Measurements from ENCODE around the gene POU2AF3. TPM values are rescaled to one million over a fixed set of nuclear protein-coding genes. Genes with fewer than 3 reads are reported as not detected.

The POU2AF3 gene
- total RNA-seq (not detected), polyA plus RNA-seq (not detected)

- no peak within 1 kb of the TSS for H3K4me3 ChIP-seq (ENCODE audit: low read length)
- POLR2A ChIA-PET, result no interaction called here
- no peak within 1 kb of the TSS for H3K27ac ChIP-seq (ENCODE audit: low read depth, low read length)
- Mint-ChIP-seq H3K36me3 (no peaks in the 10 kb centered on the region), H3K4me3 (no peak within 1 kb of the TSS), H3K4me1 (peaks cover 0 to 5% (median 0%) of the 10 kb centered on the region in 3 donors), H3K9me3 (no peaks in the 10 kb centered on the region), H3K27me3 (peaks cover 22 to 47% of the 10 kb centered on the region in 2 donors), H3K27ac (peak within 1 kb of the TSS in 1 of 8 donors; percentile 29)
- CTCF ChIA-PET, result no interaction called here
- peaks cover 3% of the 10 kb centered on the region for H3K27me3 ChIP-seq (ENCODE audit: insufficient read depth, low read length, poor library complexity, severe bottlenecking)
- H3K36me3 ChIP-seq (ENCODE audit: insufficient read depth, low read length), result no peaks in the 10 kb centered on the region
- no peak for DNase-seq
- H3K4me1 ChIP-seq (ENCODE audit: insufficient read depth, low read length), result no peaks in the 10 kb centered on the region
- H3K9me3 ChIP-seq (ENCODE audit: low read length), result no peaks in the 10 kb centered on the region
These were observed at the start of gene POU2AF3 for GRCh38 chr11:111298413-111299100. Gene POU2AF3 (plus strand): TSS chr11:111298546. CDS start chr11:111298582, 36 bp downstream.

DNA sequence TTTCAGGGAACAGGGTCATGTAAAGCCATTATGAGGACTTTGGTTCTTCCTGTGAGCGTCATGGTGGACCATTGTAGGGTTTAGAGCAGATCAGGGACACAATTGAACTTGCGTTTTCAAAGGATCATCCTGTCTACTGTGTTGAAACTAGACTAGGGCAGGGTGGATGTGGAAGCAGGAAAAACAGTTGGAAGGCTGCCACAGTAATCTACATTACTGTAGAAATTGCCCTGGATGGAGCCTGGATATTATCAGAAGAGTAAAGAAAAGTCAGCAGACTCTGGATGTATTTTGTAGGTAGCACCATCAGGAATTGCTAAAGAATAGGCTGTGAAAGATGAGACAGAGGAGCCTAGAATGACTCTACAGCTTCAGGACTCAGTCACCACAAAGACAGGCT, 47.4 kb upstream of the POU2AF3 start:
- Histone ChIP-seq H3K4me3 (ENCODE audit: low read length) (no peak overlapping the region), H3K27me3 (ENCODE audit: insufficient read depth, low read length, poor library complexity, severe bottlenecking) (no peaks in the 10 kb centered on the region), H3K36me3 (ENCODE audit: insufficient read depth, low read length) (no peaks in the 10 kb centered on the region), H3K9me3 (ENCODE audit: low read length) (no peaks in the 10 kb centered on the region), H3K27ac (ENCODE audit: low read depth, low read length) (no peak overlapping the region), H3K4me1 (ENCODE audit: insufficient read depth, low read length) (no peaks in the 10 kb centered on the region)
- peaks cover 5 to 35% of the 10 kb centered on the region in 2 donors for H3K27me3 Mint-ChIP-seq
- ChIA-PET CTCF (no interaction called here), POLR2A (no interaction called here)
- no peak for DNase-seq
- H3K4me1 Mint-ChIP-seq, result no peaks in the 10 kb centered on the region
- H3K4me3 Mint-ChIP-seq, result no peak overlapping the region
- no peak overlapping the region for H3K27ac Mint-ChIP-seq
- H3K36me3 Mint-ChIP-seq, result no peaks in the 10 kb centered on the region
- H3K9me3 Mint-ChIP-seq, result no peaks in the 10 kb centered on the region

DNA sequence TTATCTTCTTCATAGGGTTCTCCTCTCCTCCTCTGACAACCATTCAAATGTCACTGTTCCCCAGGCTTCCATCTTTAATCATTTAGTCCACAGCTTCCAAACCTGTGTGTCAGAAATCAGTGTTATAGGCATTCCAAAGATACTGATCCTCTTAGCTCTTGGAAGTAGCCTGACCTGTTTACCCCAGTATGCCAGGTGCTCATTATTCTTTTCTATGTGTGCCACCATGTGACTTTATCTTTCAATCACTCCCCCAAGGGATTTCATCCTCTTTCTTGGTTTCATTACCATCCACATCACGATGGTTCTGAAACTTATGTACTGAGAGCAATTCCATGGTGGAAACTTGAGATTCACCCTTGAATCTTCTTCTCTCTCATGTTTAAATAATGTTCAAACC, 45.2 kb upstream of the POU2AF3 start:
- H3K4me1 ChIP-seq (ENCODE audit: insufficient read depth, low read length), result no peaks in the 10 kb centered on the region
- H3K27me3 Mint-ChIP-seq, result peaks cover 5 to 36% of the 10 kb centered on the region in 2 donors
- no peaks in the 10 kb centered on the region for H3K27me3 ChIP-seq (ENCODE audit: insufficient read depth, low read length, poor library complexity, severe bottlenecking)
- H3K4me3 ChIP-seq (ENCODE audit: low read length), result no peak overlapping the region
- H3K9me3 ChIP-seq (ENCODE audit: low read length), result no peaks in the 10 kb centered on the region
- no peak overlapping the region for H3K27ac ChIP-seq (ENCODE audit: low read depth, low read length)
- no peaks in the 10 kb centered on the region for H3K36me3 ChIP-seq (ENCODE audit: insufficient read depth, low read length)
- no peaks in the 10 kb centered on the region for H3K36me3 Mint-ChIP-seq
- no peak for DNase-seq
- no peaks in the 10 kb centered on the region for H3K9me3 Mint-ChIP-seq
- H3K4me3 Mint-ChIP-seq, result no peak overlapping the region
- ChIA-PET POLR2A (no interaction called here), CTCF (no interaction called here)
- no peak overlapping the region for H3K27ac Mint-ChIP-seq
- no peaks in the 10 kb centered on the region for H3K4me1 Mint-ChIP-seq

- ChIA-PET POLR2A (no interaction called here), CTCF (no interaction called here)
- Histone ChIP-seq H3K9me3 (ENCODE audit: low read length) (no peaks in the 10 kb centered on the region), H3K27me3 (ENCODE audit: insufficient read depth, low read length, poor library complexity, severe bottlenecking) (no peaks in the 10 kb centered on the region), H3K36me3 (ENCODE audit: insufficient read depth, low read length) (no peaks in the 10 kb centered on the region), H3K4me3 (ENCODE audit: low read length) (no peak overlapping the region), H3K27ac (ENCODE audit: low read depth, low read length) (no peak overlapping the region), H3K4me1 (ENCODE audit: insufficient read depth, low read length) (no peaks in the 10 kb centered on the region)
- Mint-ChIP-seq H3K27ac (no peak overlapping the region), H3K27me3 (peaks cover 5 to 34% of the 10 kb centered on the region in 2 donors), H3K36me3 (no peaks in the 10 kb centered on the region), H3K4me3 (no peak overlapping the region), H3K4me1 (no peaks in the 10 kb centered on the region), H3K9me3 (no peaks in the 10 kb centered on the region)
- no peak for DNase-seq
These were observed 44.7 kb upstream of the POU2AF3 start for GRCh38 chr11:111253630-111254029.

DNA sequence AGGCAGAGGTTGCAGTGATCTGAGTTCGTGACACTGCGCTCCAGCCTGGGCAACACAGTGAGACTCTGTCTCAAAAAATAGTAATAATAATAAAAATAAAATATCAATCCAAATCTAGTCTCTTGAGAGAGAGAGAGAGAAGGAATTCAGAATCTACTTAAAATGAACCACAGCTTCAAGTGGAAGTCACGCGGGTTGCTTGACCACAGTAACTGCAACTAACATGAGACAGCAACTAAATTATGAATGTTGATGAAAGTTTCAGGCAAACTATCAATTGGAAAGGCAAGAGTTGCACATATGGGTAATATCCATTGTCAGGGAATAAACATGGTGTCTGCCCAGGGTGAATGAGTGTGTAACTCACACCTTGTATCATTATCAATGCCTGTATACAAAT, 40.3 kb upstream of the POU2AF3 start:
- H3K9me3 ChIP-seq (ENCODE audit: low read length), result no peaks in the 10 kb centered on the region

GRCh38 chr11:111259896-111260295, 38.5 kb upstream of the POU2AF3 start:
- ChIA-PET POLR2A (no interaction called here), CTCF (no interaction called here)
- no peak for DNase-seq
- Histone ChIP-seq H3K9me3 (ENCODE audit: low read length) (no peaks in the 10 kb centered on the region), H3K4me1 (ENCODE audit: insufficient read depth, low read length) (no peaks in the 10 kb centered on the region), H3K4me3 (ENCODE audit: low read length) (no peak overlapping the region), H3K27ac (ENCODE audit: low read depth, low read length) (no peak overlapping the region), H3K27me3 (ENCODE audit: insufficient read depth, low read length, poor library complexity, severe bottlenecking) (no peaks in the 10 kb centered on the region), H3K36me3 (ENCODE audit: insufficient read depth, low read length) (no peaks in the 10 kb centered on the region)
- no peaks in the 10 kb centered on the region for H3K9me3 Mint-ChIP-seq
- H3K4me3 Mint-ChIP-seq, result no peak overlapping the region
- H3K27ac Mint-ChIP-seq, result no peak overlapping the region
- H3K27me3 Mint-ChIP-seq, result peaks cover 5 to 52% of the 10 kb centered on the region in 2 donors
- peaks cover 0 to 5% (median 0%) of the 10 kb centered on the region in 3 donors for H3K4me1 Mint-ChIP-seq
- no peaks in the 10 kb centered on the region for H3K36me3 Mint-ChIP-seq

More for the DNA sequence above, 40.3 kb upstream of the POU2AF3 start:
- Mint-ChIP-seq H3K27me3 (peaks cover 5 to 51% of the 10 kb centered on the region in 2 donors), H3K9me3 (no peaks in the 10 kb centered on the region), H3K27ac (no peak overlapping the region), H3K36me3 (no peaks in the 10 kb centered on the region), H3K4me3 (no peak overlapping the region), H3K4me1 (peaks cover 0 to 5% (median 0%) of the 10 kb centered on the region in 3 donors)
- ChIA-PET POLR2A (no interaction called here), CTCF (no interaction called here)
- no peaks in the 10 kb centered on the region for H3K36me3 ChIP-seq (ENCODE audit: insufficient read depth, low read length)
- no peak for DNase-seq
- H3K27ac ChIP-seq (ENCODE audit: low read depth, low read length), result no peak overlapping the region
- H3K27me3 ChIP-seq (ENCODE audit: insufficient read depth, low read length, poor library complexity, severe bottlenecking), result no peaks in the 10 kb centered on the region
- H3K4me1 ChIP-seq (ENCODE audit: insufficient read depth, low read length), result no peaks in the 10 kb centered on the region
- H3K4me3 ChIP-seq (ENCODE audit: low read length), result no peak overlapping the region

DNA sequence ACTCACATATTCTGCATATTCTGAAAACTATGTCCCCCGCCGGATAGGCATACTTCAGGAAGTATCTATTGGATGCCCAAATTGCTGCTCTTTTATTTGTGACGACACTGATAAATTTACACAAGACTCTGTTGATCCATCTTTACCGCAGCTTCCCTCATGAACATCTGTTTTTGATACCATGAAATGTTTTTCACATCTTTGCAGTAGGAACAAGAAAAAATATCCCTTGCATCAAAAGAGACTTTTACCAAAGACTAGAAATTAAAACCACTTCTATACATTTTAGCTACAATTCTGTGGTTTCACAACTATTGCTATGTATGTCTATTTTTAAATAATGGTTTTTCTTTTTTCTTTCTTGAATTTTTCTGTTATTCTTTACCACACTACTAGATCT, 37.5 kb upstream of the POU2AF3 start:
- Mint-ChIP-seq H3K27ac (peak overlapping the region in 1 of 8 donors; percentile 16), H3K4me3 (no peak overlapping the region), H3K36me3 (no peaks in the 10 kb centered on the region), H3K9me3 (no peaks in the 10 kb centered on the region), H3K4me1 (peaks cover 0 to 5% (median 0%) of the 10 kb centered on the region in 3 donors), H3K27me3 (peaks cover 5 to 46% of the 10 kb centered on the region in 2 donors)
- Histone ChIP-seq H3K9me3 (ENCODE audit: low read length) (no peaks in the 10 kb centered on the region), H3K4me1 (ENCODE audit: insufficient read depth, low read length) (no peaks in the 10 kb centered on the region), H3K27ac (ENCODE audit: low read depth, low read length) (no peak overlapping the region), H3K36me3 (ENCODE audit: insufficient read depth, low read length) (no peaks in the 10 kb centered on the region), H3K4me3 (ENCODE audit: low read length) (no peak overlapping the region), H3K27me3 (ENCODE audit: insufficient read depth, low read length, poor library complexity, severe bottlenecking) (no peaks in the 10 kb centered on the region)
- POLR2A ChIA-PET, result no interaction called here
- DNase-seq, result no peak
- CTCF ChIA-PET, result no interaction called here

GRCh38 chr11:111264646-111265045, 33.7 kb upstream of the POU2AF3 start:
- Histone ChIP-seq H3K4me3 (ENCODE audit: low read length) (no peak overlapping the region), H3K27me3 (ENCODE audit: insufficient read depth, low read length, poor library complexity, severe bottlenecking) (no peaks in the 10 kb centered on the region), H3K4me1 (ENCODE audit: insufficient read depth, low read length) (no peaks in the 10 kb centered on the region), H3K36me3 (ENCODE audit: insufficient read depth, low read length) (no peaks in the 10 kb centered on the region), H3K27ac (ENCODE audit: low read depth, low read length) (no peak overlapping the region), H3K9me3 (ENCODE audit: low read length) (no peaks in the 10 kb centered on the region)
- Mint-ChIP-seq H3K27me3 (peaks cover 7 to 35% of the 10 kb centered on the region in 2 donors), H3K9me3 (no peaks in the 10 kb centered on the region), H3K4me1 (peaks cover 0 to 5% (median 0%) of the 10 kb centered on the region in 3 donors), H3K27ac (no peak overlapping the region), H3K4me3 (no peak overlapping the region), H3K36me3 (no peaks in the 10 kb centered on the region)
- ChIA-PET POLR2A (no interaction called here), CTCF (no interaction called here)
- DNase-seq, result no peak
